CD4-positive, alpha-beta T cell treated with Interleukin-6 for 4 hours (primary cell): Measurements from ENCODE around the gene SLC25A22.

Experiments used
- DNase-seq: peaks from one replicate; pipeline ENCODE4 v3.0.0-alpha.2; 2020; ENCODE audit warnings: mixed read lengths

Gene SLC25A22

DNA sequence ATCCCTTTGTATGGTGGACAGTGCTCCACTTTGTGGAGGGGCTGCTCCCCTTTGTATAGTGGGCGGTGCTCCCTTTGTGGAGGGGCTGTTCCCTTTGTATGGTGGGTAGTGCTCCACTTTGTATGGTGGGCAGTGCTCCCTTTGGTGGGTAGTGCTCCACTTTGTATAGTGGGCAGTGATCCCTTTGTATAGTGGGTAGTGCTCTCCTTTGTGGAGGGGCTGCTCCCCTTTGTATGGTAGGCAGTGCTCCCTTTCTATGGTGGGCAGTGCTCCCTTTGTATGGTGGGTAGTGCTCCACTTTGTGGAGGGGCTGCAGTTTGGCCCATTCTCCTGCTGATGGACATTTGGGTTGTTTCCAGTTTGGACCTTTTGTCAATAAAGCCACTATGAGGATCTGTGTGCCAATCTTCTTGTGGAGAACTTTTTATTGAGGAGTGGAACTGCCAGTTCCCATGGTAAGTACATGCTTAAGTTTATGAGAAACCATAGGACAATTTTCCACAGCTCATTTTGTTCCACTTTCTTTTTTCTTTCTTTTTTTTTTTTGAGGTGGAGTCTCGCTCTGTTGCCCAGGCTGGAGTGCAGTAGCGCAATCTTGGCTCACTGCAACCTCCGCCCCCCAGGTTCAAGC lies 55.4 kb downstream of the SLC25A22 start:
- no peak for DNase-seq

- no peak for DNase-seq
These were observed 55.9 kb downstream of the SLC25A22 start for GRCh38 chr11:742156-742546.
